Measurements from ENCODE around the gene SERGEF. TPM values are rescaled to one million over a fixed set of nuclear protein-coding genes. Genes with fewer than 3 reads are reported as not detected.

Gene SERGEF
- total and polyA plus RNA-seq, 7 donors: 11.1 to 33.1 (median 26.0) TPM

DNA sequence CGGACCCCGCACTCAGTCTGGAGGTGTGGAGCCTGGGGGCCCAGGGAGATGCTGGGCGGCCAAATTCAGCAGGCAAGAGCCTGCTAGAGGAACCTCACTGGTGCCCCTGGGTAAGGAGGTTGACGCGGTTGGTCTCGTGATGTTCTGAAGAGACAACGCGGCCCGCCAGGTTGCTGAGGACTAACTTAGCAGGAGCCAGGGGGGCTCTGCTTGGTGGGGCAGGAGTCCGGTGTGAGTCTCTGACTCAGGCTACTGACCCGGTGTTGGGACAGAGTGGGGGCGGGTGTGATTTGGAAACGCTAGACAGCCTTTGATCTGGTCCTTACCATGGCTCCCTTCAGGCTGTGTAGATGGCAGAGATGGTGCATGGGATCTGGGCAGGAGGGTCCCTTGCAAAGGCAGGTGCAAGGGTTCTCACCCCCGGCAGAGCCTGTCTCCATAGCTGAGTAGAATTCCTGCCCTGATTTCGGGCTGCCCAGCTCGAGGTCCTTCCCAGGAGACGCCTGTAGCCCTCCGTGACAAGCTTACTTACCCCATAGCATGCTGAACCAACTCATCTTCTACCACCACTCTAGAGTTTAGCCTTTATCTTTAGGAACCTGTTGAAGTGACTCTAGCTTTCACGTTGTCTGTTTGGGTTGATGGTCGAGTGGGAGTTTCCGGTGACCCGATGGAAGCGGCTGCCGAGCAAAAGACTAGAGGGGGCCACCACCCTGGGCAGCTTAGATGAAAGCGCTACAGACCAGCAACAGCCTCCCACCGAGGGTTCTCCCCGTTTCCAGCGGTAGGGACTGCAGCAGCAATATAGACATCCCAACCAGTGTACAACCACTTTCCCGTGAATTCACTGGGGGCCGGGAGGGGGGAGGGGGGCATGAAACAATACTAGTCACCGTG, 239.9 kb downstream of the SERGEF start:
- H3K27ac ChIP-seq: no peak overlapping the region
- DNase-seq (peak in 1 of 2 donors; percentile 49), ATAC-seq (no peak)
- no peaks in the 10 kb centered on the region for H3K4me1 ChIP-seq
- no peak overlapping the region for H3K4me3 ChIP-seq
- H3K36me3 ChIP-seq (ENCODE audit: insufficient read depth in 1 of 2, low read depth in 1 of 2): no peaks in the 10 kb centered on the region
- TF ChIP-seq, protein P1, sequence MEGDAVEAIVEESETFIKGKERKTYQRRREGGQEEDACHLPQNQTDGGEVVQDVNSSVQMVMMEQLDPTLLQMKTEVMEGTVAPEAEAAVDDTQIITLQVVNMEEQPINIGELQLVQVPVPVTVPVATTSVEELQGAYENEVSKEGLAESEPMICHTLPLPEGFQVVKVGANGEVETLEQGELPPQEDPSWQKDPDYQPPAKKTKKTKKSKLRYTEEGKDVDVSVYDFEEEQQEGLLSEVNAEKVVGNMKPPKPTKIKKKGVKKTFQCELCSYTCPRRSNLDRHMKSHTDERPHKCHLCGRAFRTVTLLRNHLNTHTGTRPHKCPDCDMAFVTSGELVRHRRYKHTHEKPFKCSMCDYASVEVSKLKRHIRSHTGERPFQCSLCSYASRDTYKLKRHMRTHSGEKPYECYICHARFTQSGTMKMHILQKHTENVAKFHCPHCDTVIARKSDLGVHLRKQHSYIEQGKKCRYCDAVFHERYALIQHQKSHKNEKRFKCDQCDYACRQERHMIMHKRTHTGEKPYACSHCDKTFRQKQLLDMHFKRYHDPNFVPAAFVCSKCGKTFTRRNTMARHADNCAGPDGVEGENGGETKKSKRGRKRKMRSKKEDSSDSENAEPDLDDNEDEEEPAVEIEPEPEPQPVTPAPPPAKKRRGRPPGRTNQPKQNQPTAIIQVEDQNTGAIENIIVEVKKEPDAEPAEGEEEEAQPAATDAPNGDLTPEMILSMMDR (IDR thresholded peaks at IDR 0.05): no peak
- intact Hi-C loops (cut with DNase I): no loop called here
- 93 to 94% (median 94%) methylated on average over 31 of the region's 31 CpGs for WGBS, 3 donors
- no peaks in the 10 kb centered on the region for H3K9me3 ChIP-seq
- H3K27me3 ChIP-seq (ENCODE audit: insufficient read depth in 3 of 3, low read length in 2 of 3): peaks cover 0 to 4% (median 0%) of the 10 kb centered on the region in 3 donors

DNA sequence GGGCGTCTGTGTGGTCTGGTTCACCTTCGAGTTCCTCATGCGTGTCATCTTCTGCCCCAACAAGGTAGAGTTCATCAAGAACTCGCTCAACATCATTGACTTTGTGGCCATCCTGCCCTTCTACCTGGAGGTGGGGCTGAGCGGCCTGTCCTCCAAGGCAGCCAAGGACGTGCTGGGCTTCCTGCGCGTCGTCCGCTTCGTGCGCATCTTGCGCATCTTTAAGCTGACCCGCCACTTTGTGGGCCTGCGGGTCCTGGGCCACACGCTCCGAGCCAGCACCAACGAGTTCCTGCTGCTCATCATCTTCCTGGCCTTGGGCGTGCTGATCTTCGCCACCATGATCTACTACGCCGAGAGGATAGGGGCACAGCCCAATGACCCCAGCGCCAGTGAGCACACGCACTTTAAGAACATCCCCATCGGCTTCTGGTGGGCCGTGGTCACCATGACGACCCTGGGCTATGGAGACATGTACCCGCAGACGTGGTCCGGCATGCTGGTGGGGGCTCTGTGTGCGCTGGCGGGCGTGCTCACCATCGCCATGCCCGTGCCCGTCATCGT, 240.9 kb downstream of the SERGEF start:
- no peaks in the 10 kb centered on the region for H3K9me3 ChIP-seq
- ATAC-seq (no peak), DNase-seq (peak in 1 of 2 donors; percentile 53)
- H3K4me1 ChIP-seq: no peaks in the 10 kb centered on the region
- intact Hi-C loops (cut with DNase I): no loop called here
- H3K27me3 ChIP-seq (ENCODE audit: insufficient read depth in 3 of 3, low read length in 2 of 3): peaks cover 0 to 4% (median 0%) of the 10 kb centered on the region in 3 donors
- 97 to 98% (median 98%) methylated on average over 37 of the region's 37 CpGs for WGBS, 3 donors
- H3K36me3 ChIP-seq (ENCODE audit: insufficient read depth in 1 of 2, low read depth in 1 of 2): no peaks in the 10 kb centered on the region
- no peak overlapping the region for H3K27ac ChIP-seq
- no peak overlapping the region for H3K4me3 ChIP-seq
- TF ChIP-seq, protein P1 (IDR thresholded peaks at IDR 0.05): no peak

DNA sequence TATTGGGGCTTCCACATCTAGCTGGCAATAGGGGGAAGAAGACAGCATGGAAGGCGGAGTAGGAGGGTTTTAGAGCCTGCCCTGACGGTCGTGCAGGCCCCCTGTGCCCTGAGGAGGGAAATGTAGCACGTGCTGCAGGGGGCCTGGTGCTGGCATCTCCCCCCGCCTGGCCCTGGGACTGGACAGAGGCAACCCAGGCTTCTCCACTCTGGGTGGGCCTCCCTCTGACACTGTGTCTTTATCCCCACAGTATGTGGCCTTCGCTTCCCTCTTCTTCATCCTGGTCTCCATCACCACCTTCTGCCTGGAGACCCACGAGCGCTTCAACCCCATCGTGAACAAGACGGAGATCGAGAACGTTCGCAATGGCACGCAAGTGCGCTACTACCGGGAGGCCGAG, 241.4 kb downstream of the SERGEF start:
- DNase-seq (peak in 1 of 2 donors; percentile 26), ATAC-seq (no peak)
- Histone ChIP-seq H3K27ac (no peak overlapping the region), H3K4me1 (no peaks in the 10 kb centered on the region), H3K9me3 (no peaks in the 10 kb centered on the region), H3K4me3 (no peak overlapping the region), H3K27me3 (ENCODE audit: insufficient read depth in 3 of 3, low read length in 2 of 3) (peaks cover 0 to 4% (median 0%) of the 10 kb centered on the region in 3 donors), H3K36me3 (ENCODE audit: insufficient read depth in 1 of 2, low read depth in 1 of 2) (no peaks in the 10 kb centered on the region)
- TF ChIP-seq, protein P1 (IDR thresholded peaks at IDR 0.05): no peak
- intact Hi-C loops (cut with DNase I): no loop called here
- 94 to 97% (median 97%) methylated on average over 17 of the region's 17 CpGs for WGBS, 3 donors

DNA sequence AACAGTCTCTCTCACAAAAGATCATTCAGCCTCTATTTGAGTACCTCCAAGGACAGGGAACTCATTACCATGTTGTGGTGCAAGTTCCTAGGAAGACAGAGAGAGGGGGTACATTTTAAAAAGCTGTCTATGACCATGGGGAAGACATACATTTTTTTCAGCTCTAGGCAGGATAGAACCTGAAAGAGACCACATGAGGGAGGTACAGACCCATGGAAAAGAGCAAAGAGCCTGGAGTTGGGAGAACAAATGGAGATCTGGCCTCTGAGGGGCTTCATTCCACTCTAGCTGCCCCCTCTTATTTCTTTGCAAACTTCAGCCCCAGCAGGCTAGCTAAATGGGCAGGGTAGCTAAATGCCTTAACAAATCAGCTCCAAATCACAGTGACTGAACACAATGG, 241.9 kb downstream of the SERGEF start:
- TF ChIP-seq, protein P1 (IDR thresholded peaks at IDR 0.05): peak; percentile 34
- Histone ChIP-seq H3K27me3 (ENCODE audit: insufficient read depth in 3 of 3, low read length in 2 of 3) (peaks cover 0 to 4% (median 0%) of the 10 kb centered on the region in 3 donors), H3K4me3 (no peak overlapping the region), H3K36me3 (ENCODE audit: insufficient read depth in 1 of 2, low read depth in 1 of 2) (no peaks in the 10 kb centered on the region), H3K9me3 (no peaks in the 10 kb centered on the region), H3K4me1 (no peaks in the 10 kb centered on the region), H3K27ac (no peak overlapping the region)
- DNase-seq (no peak), ATAC-seq (peak; percentile 40 to 75 (median 56))
- intact Hi-C loops (cut with DNase I): no loop called here
